CD8-positive, alpha-beta memory T cell (primary cell): Measurements from ENCODE around the gene ATP8B1. TPM values are rescaled to one million over a fixed set of nuclear protein-coding genes. Genes with fewer than 3 reads are reported as not detected.

ENCODE experiments used
- CTCF ChIA-PET: fragments of 350-600 bp; sonication (Branson Sonifier 250); formaldehyde crosslinking; loops from one replicate; lab custom pipeline; 2021; ENCODE audit warnings: antibody characterized with exemption; lab: Charles Lee
- POLR2A ChIA-PET: fragments of 350-600 bp; sonication (Branson Sonifier 250); formaldehyde crosslinking; loops from one replicate; lab custom pipeline; 2021; ENCODE audit warnings: antibody characterized with exemption; lab: Charles Lee
- DNase-seq, 5 donors: peaks; one replicate each; pipeline versions ENCODE4 v3.0.0 to v3.0.0-alpha.2; 2020 to 2022; ENCODE audit warnings: mixed read lengths in 1 of 5
- H3K27ac ChIP-seq: one replicate; pipeline ENCODE4 v1.7.0; 2013; ENCODE audit warnings: low read depth, mild to moderate bottlenecking, low read length, moderate library complexity
- H3K27me3 ChIP-seq: 2 replicates; pipeline ENCODE4 v1.7.0; 2013; ENCODE audit warnings: low read length, mild to moderate bottlenecking; ENCODE audit not compliant: insufficient read depth, poor library complexity, severe bottlenecking
- H3K36me3 ChIP-seq: 2 replicates; pipeline ENCODE4 v1.7.0; 2013; ENCODE audit warnings: mild to moderate bottlenecking, low read length, moderate library complexity; ENCODE audit not compliant: insufficient read depth
- H3K4me1 ChIP-seq: 2 replicates; pipeline ENCODE4 v1.7.0; 2013; ENCODE audit warnings: mild to moderate bottlenecking, low read length, moderate library complexity; ENCODE audit not compliant: insufficient read depth
- H3K4me3 ChIP-seq: 2 replicates; pipeline ENCODE4 v1.7.0; 2013; ENCODE audit warnings: mild to moderate bottlenecking, low read length
- H3K9me3 ChIP-seq: 2 replicates; pipeline ENCODE4 v1.7.0; 2013; ENCODE audit warnings: mild to moderate bottlenecking, low read length
- H3K27ac Mint-ChIP-seq, 8 donors: one replicate each; pipeline ENCODE4 v1.8.0; 2020 to 2021; ENCODE audit warnings: mixed read lengths in 8 of 8, mild to moderate bottlenecking in 6 of 8, inconsistent platforms in 3 of 8, moderate library complexity in 3 of 8
- H3K27me3 Mint-ChIP-seq, 2 donors: one replicate each; pipeline ENCODE4 v1.8.0; 2020 to 2021; ENCODE audit warnings: mixed read lengths in 2 of 2, mild to moderate bottlenecking in 1 of 2, moderate library complexity in 1 of 2
- H3K36me3 Mint-ChIP-seq, 3 donors: one replicate each; pipeline ENCODE4 v1.8.0; 2020 to 2021; ENCODE audit warnings: mixed read lengths in 3 of 3, inconsistent platforms in 1 of 3, mild to moderate bottlenecking in 1 of 3
- H3K4me1 Mint-ChIP-seq, 3 donors: one replicate each; pipeline ENCODE4 v1.8.0; 2020 to 2021; ENCODE audit warnings: mixed read lengths in 3 of 3, inconsistent platforms in 1 of 3, mild to moderate bottlenecking in 1 of 3
- H3K4me3 Mint-ChIP-seq, 7 donors: one replicate each; pipeline ENCODE4 v1.8.0; 2020 to 2021; ENCODE audit warnings: mixed read lengths in 7 of 7, mild to moderate bottlenecking in 6 of 7, moderate library complexity in 4 of 7, inconsistent platforms in 2 of 7
- H3K9me3 Mint-ChIP-seq, 5 donors: one replicate each; pipeline ENCODE4 v1.8.0; 2020 to 2022; ENCODE audit warnings: mixed read lengths in 5 of 5, mild to moderate bottlenecking in 3 of 5, moderate library complexity in 2 of 5, inconsistent platforms in 1 of 5
- polyA plus RNA-seq: library from polyadenylated mRNA; unstranded; fragments of 300-500 nt; fragmentation: Illumina TruSeq; gene quantifications from one replicate; pipeline ENCODE4 v1.2.3, GENCODE V29; 2021
- total RNA-seq, 2 experiments: library from RNA; stranded (reverse); gene quantifications; one replicate each; pipeline ENCODE4 v1.2.3, GENCODE V29; 2021

ATP8B1 gene
- total and polyA plus RNA-seq, 3 experiments from 2014 or later = not detected

DNA sequence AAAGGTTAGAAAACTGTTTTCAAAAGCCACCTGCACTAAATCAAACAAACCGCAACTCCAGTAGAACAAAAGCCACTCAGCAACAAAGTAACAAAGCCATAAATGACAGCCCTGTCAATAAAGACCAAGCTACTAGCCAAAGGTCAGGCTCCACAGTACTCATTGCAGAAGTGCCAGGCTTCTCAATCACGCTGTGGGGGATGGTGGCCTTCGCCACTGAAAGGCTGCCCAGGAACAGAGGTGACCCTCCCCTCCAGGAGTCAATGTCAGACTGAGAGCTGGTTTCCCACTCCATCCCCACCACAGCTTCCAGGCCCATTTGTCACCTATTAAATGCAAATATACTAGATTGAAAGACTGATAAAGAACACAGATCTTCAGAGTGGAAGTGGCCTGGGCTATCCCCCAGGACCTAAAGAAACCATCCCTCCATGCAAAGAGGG, 5.9 kb downstream of the ATP8B1 start:
- Mint-ChIP-seq H3K27ac (no peak overlapping the region), H3K4me3 (no peak overlapping the region), H3K4me1 (peaks cover 0 to 11% (median 10%) of the 10 kb centered on the region in 3 donors), H3K27me3 (peaks cover 10 to 42% of the 10 kb centered on the region in 2 donors), H3K36me3 (peaks cover 0 to 5% (median 1%) of the 10 kb centered on the region in 3 donors), H3K9me3 (peaks cover 0 to 17% (median 8%) of the 10 kb centered on the region in 5 donors)
- Histone ChIP-seq H3K27ac (no peak overlapping the region), H3K4me3 (no peak overlapping the region), H3K27me3 (peaks cover 3% of the 10 kb centered on the region), H3K4me1 (no peaks in the 10 kb centered on the region), H3K9me3 (no peaks in the 10 kb centered on the region), H3K36me3 (no peaks in the 10 kb centered on the region)
- DNase-seq = no peak
- ChIA-PET CTCF (interaction anchor here (1.4 kb wide), 1 partner anchor 12 kb away, joined by 3 read pairs; no protein-coding TSS in a partner anchor), POLR2A (interaction anchor here (0.5 kb wide), 1 partner anchor 10 kb away, joined by 3 read pairs; no protein-coding TSS in a partner anchor)

DNA sequence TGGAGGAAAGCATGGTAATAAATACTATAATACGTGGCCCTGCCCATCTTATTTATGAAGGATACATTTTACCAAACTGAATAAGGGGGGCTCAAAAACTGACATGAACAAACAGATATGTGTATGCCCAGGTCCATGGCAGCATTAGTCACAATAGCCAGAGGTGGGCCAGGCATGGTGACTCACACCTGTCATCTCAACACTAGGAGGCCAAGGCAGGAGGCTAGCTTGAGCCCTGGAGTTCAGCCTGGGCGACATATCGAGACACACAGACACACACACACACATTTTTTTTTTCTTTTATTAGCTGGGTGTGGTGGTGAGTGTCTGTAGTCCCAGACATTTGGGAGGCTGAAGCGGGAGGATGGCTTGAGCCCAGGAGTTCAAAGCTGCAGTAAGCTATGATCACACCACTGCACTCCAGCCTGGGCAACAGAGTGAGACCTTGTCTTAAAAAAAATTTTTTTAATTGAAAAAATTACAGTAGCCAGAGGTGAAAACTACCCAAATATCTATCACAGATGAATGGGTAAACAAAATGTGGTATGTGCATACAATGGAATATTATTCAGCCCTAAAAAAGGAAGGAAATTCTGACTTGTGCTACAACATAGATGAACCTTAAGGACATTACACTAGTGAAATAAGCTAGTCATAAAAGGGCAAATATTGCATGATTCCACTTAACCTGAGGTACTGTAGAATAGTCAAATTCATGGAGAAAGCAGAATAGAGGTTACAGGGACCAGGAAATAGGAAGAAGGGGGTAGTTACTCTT, 8.0 kb downstream of the ATP8B1 start:
- Mint-ChIP-seq H3K36me3 (peaks cover 0 to 5% (median 1%) of the 10 kb centered on the region in 3 donors), H3K4me3 (no peak overlapping the region), H3K4me1 (no peaks in the 10 kb centered on the region), H3K27me3 (peaks cover 10 to 24% of the 10 kb centered on the region in 2 donors), H3K27ac (no peak overlapping the region), H3K9me3 (peaks cover 0 to 19% (median 7%) of the 10 kb centered on the region in 5 donors)
- H3K9me3 ChIP-seq = no peaks in the 10 kb centered on the region
- no peak overlapping the region for H3K4me3 ChIP-seq
- H3K27me3 ChIP-seq = no peaks in the 10 kb centered on the region
- no peaks in the 10 kb centered on the region for H3K36me3 ChIP-seq
- CTCF ChIA-PET = no interaction called here
- no peak overlapping the region for H3K27ac ChIP-seq
- no peaks in the 10 kb centered on the region for H3K4me1 ChIP-seq
- POLR2A ChIA-PET = no interaction called here
- DNase-seq = no peak

DNA sequence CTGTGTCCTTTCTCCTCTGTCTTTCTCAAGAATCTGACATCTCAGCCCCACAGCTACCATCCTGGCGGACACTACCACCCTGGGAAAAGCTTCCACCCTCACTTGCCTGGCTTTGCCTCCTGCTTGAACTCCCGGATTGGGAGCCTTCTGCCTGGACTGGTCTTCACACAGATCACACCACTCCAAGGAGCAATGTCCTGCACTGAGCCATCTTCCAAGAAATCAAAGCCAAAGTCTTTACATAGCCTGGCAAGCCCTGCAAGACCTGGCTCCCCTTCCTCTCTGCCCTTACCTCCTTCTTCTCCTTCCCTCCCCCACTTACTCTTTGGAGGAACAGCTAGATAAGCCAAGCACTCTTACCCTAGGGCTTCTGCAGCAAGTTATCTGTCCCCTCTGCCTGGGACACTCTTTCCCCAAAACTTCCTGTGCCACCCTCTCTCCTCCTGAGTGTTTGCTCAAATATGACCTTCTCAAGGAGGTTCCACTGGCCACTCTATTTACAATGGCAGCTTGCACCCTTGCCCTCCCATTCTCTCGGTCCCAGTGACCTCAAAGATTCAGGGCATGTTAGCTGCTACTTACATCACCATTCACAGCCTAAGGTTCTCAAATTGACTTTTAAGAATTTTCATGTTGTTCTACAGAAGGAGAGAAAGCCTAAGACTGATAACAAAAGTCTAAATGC, 9.7 kb downstream of the ATP8B1 start:
- Histone ChIP-seq H3K4me1 (no peaks in the 10 kb centered on the region), H3K4me3 (no peak overlapping the region), H3K27ac (no peak overlapping the region), H3K27me3 (no peaks in the 10 kb centered on the region), H3K9me3 (no peaks in the 10 kb centered on the region), H3K36me3 (no peaks in the 10 kb centered on the region)
- Mint-ChIP-seq H3K4me1 (no peaks in the 10 kb centered on the region), H3K36me3 (peaks cover 0 to 5% (median 1%) of the 10 kb centered on the region in 3 donors), H3K27ac (no peak overlapping the region), H3K4me3 (no peak overlapping the region), H3K9me3 (peaks cover 0 to 19% (median 7%) of the 10 kb centered on the region in 5 donors), H3K27me3 (peaks cover 4 to 13% of the 10 kb centered on the region in 2 donors)
- ChIA-PET POLR2A (no interaction called here), CTCF (no interaction called here)
- no peak for DNase-seq

GRCh38 chr18:57792631-57793301, 10.3 kb downstream of the ATP8B1 start:
- ChIA-PET CTCF (no interaction called here), POLR2A (no interaction called here)
- H3K36me3 ChIP-seq = no peaks in the 10 kb centered on the region
- Mint-ChIP-seq H3K27me3 (peaks cover 5 to 10% of the 10 kb centered on the region in 2 donors), H3K36me3 (peaks cover 0 to 5% (median 1%) of the 10 kb centered on the region in 3 donors), H3K27ac (no peak overlapping the region), H3K4me3 (no peak overlapping the region), H3K4me1 (no peaks in the 10 kb centered on the region), H3K9me3 (peaks cover 0 to 19% (median 7%) of the 10 kb centered on the region in 5 donors)
- no peaks in the 10 kb centered on the region for H3K9me3 ChIP-seq
- H3K4me3 ChIP-seq = no peak overlapping the region
- no peak for DNase-seq
- no peaks in the 10 kb centered on the region for H3K27me3 ChIP-seq
- no peak overlapping the region for H3K27ac ChIP-seq
- H3K4me1 ChIP-seq = no peaks in the 10 kb centered on the region

DNA sequence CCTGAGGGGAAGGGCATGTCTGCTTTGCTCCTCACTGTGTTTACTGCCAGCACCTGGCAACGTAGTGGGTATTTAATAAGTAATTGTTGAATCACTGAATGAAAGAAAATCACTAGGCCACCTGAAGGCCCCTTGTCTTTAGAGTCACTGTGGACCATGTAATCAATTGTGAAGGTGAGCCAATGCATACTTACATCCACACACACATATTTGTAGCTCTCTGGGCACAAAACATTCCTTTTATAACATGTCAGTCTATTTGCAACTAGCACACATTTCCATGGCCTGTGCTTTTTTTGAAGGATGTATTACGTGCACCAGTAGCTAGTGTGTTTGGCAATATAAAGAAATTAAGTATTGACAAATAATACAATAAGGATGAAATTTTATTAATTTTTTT, 11.2 kb downstream of the ATP8B1 start:
- Mint-ChIP-seq H3K27me3 (peaks cover 6 to 7% of the 10 kb centered on the region in 2 donors), H3K9me3 (peaks cover 0 to 19% (median 7%) of the 10 kb centered on the region in 5 donors), H3K4me3 (no peak overlapping the region), H3K27ac (no peak overlapping the region), H3K4me1 (no peaks in the 10 kb centered on the region), H3K36me3 (peaks cover 0 to 5% (median 1%) of the 10 kb centered on the region in 3 donors)
- Histone ChIP-seq H3K27ac (no peak overlapping the region), H3K36me3 (no peaks in the 10 kb centered on the region), H3K27me3 (no peaks in the 10 kb centered on the region), H3K4me3 (no peak overlapping the region), H3K9me3 (no peaks in the 10 kb centered on the region), H3K4me1 (no peaks in the 10 kb centered on the region)
- ChIA-PET POLR2A (no interaction called here), CTCF (no interaction called here)
- no peak for DNase-seq

DNA sequence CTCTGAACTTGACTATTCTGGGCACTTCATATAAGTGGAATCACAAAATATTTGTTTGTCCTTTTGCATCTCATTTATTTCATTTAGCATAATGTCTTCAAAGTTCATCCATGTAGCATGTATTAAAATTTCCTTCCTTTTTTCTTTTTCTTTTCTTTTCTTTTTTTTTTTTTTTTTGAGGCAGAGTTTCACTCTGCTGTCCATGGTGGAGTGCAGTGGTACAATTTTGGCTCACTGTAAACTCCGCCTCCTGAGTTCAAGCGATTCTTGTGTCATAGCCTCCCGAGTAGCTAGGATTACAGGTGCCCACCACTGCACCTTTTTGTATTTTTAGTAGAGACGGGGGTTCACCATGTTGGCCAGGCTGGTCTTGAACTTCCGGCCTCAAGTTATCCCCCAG, 11.9 kb downstream of the ATP8B1 start:
- Mint-ChIP-seq H3K4me3 (no peak overlapping the region), H3K27ac (no peak overlapping the region), H3K36me3 (peaks cover 0 to 5% (median 1%) of the 10 kb centered on the region in 3 donors), H3K4me1 (no peaks in the 10 kb centered on the region), H3K27me3 (peaks cover 6 to 7% of the 10 kb centered on the region in 2 donors), H3K9me3 (peaks cover 0 to 17% (median 7%) of the 10 kb centered on the region in 5 donors)
- no peaks in the 10 kb centered on the region for H3K9me3 ChIP-seq
- H3K4me3 ChIP-seq = no peak overlapping the region
- no peaks in the 10 kb centered on the region for H3K4me1 ChIP-seq
- no peak overlapping the region for H3K27ac ChIP-seq
- no peaks in the 10 kb centered on the region for H3K27me3 ChIP-seq
- POLR2A ChIA-PET = no interaction called here
- no peaks in the 10 kb centered on the region for H3K36me3 ChIP-seq
- CTCF ChIA-PET = no interaction called here
- DNase-seq = no peak

GRCh38 chr18:57790316-57790715, 12.8 kb downstream of the ATP8B1 start:
- ChIA-PET CTCF (no interaction called here), POLR2A (no interaction called here)
- no peaks in the 10 kb centered on the region for H3K27me3 ChIP-seq
- no peaks in the 10 kb centered on the region for H3K9me3 ChIP-seq
- Mint-ChIP-seq H3K4me3 (no peak overlapping the region), H3K27ac (no peak overlapping the region), H3K4me1 (no peaks in the 10 kb centered on the region), H3K9me3 (peaks cover 0 to 12% (median 4%) of the 10 kb centered on the region in 5 donors), H3K27me3 (peaks cover 3 to 6% of the 10 kb centered on the region in 2 donors), H3K36me3 (peaks cover 0 to under 1% (median 0%) of the 10 kb centered on the region in 3 donors)
- no peaks in the 10 kb centered on the region for H3K36me3 ChIP-seq
- DNase-seq = no peak
- no peak overlapping the region for H3K27ac ChIP-seq
- no peak overlapping the region for H3K4me3 ChIP-seq
- H3K4me1 ChIP-seq = no peaks in the 10 kb centered on the region
